HL-60 (cell line): Measurements from ENCODE around the gene MEIS1.

Source experiments
- GABPA ChIP-seq: IDR thresholded peaks from 2 replicates; pipeline ENCODE4 v1.6.1; 2012; ENCODE audit warnings: low read depth
- TF ChIP-seq, protein P1 (sequence below): IDR thresholded peaks from one replicate; pipeline ENCODE4 v1.5.1; 2011; ENCODE audit warnings: low read length, control low read depth, inconsistent platforms; ENCODE audit not compliant: insufficient read depth

DNA sequence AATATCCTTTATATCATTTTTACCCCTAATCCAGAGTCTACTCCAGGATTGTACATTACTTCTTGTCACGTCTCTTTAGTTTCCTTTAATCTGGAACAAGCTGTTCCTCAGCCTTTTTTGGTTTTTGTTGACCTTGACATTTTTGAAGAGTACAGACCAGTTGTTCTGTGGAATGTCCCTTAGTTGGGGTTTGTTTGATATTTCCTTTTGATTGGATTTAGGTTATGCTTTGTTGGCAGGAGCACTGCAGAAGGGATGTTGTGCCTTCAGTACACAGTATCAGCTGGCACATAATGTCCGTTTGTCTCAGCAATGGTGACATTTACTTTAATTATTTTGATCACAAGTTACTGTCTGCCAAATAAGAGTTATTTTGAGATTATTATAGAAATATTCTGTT is 160.6 kb downstream of the MEIS1 start:
- TF ChIP-seq, protein P1, sequence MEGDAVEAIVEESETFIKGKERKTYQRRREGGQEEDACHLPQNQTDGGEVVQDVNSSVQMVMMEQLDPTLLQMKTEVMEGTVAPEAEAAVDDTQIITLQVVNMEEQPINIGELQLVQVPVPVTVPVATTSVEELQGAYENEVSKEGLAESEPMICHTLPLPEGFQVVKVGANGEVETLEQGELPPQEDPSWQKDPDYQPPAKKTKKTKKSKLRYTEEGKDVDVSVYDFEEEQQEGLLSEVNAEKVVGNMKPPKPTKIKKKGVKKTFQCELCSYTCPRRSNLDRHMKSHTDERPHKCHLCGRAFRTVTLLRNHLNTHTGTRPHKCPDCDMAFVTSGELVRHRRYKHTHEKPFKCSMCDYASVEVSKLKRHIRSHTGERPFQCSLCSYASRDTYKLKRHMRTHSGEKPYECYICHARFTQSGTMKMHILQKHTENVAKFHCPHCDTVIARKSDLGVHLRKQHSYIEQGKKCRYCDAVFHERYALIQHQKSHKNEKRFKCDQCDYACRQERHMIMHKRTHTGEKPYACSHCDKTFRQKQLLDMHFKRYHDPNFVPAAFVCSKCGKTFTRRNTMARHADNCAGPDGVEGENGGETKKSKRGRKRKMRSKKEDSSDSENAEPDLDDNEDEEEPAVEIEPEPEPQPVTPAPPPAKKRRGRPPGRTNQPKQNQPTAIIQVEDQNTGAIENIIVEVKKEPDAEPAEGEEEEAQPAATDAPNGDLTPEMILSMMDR: no peak
- TF ChIP-seq GABPA: no peak
